ENCODE results near the gene NUP85.

DNA sequence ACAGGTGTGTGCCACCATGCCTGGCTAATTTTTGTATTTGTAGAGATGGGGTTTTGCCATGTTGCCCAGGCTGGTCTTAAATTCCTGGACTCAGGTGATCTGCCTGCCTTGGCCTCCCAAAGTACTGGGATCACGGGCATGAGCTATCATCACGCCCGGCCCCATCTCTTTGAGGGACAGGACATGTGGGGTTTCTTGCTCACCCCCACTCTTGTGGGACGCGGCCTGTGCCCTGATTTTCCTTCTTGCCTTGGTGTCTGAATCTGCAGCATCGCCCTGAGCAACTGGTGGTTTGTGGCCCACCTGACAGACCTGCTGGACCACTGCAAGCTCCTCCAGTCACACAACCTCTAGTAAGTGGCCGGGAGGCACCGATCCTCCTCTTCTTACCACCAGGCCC lies 25.6 kb downstream of the NUP85 start:
- TF ChIP-seq, protein P1, sequence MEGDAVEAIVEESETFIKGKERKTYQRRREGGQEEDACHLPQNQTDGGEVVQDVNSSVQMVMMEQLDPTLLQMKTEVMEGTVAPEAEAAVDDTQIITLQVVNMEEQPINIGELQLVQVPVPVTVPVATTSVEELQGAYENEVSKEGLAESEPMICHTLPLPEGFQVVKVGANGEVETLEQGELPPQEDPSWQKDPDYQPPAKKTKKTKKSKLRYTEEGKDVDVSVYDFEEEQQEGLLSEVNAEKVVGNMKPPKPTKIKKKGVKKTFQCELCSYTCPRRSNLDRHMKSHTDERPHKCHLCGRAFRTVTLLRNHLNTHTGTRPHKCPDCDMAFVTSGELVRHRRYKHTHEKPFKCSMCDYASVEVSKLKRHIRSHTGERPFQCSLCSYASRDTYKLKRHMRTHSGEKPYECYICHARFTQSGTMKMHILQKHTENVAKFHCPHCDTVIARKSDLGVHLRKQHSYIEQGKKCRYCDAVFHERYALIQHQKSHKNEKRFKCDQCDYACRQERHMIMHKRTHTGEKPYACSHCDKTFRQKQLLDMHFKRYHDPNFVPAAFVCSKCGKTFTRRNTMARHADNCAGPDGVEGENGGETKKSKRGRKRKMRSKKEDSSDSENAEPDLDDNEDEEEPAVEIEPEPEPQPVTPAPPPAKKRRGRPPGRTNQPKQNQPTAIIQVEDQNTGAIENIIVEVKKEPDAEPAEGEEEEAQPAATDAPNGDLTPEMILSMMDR (IDR thresholded peaks at IDR 0.05) = no peak
- TF ChIP-seq POLR2AphosphoS5 (IDR thresholded peaks at IDR 0.05; ENCODE audit: low read depth, low read length) = no peak
